ENCODE data around the gene GYPC. TPM values are rescaled to one million over a fixed set of nuclear protein-coding genes. Genes with fewer than 3 reads are reported as not detected.

The GYPC gene
- total RNA-seq, 1 experiment from 2014 or later, result 13.6 TPM

DNA sequence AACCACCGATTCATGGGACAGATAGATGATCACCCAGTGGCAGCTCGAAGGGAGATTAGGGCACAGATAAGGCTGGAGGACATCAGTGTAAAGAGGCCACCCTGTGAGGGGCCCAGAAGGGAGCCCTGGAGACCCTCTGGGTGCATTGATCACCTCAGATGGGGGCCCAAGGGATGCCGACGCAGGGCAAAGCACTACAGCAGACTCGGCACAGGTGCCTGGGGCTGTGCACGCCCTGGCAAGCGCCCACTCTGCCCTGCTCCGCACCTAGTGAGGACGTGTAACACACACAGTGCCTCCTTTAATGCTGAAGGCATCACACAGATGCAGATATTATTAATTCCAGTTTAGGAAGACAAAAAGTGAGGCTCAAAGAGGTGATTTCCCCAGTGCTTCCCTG lies 9.5 kb downstream of the GYPC start:
- peak overlapping the region in 2 of 3 experiments; percentile 45 to 93; a peak in 2 of 7 replicates for H3K27ac Mint-ChIP-seq
- H3K79me2 ChIP-seq (ENCODE audit: insufficient read depth, low read length), result no peaks in the 10 kb centered on the region

More for the DNA sequence above, 9.5 kb downstream of the GYPC start:
- Histone ChIP-seq H4K5ac (ENCODE audit: insufficient read length, low read depth, low read length) (no peak overlapping the region), H3K79me1 (ENCODE audit: insufficient read depth, low read depth, low read length, poor library complexity, severe bottlenecking) (no peaks in the 10 kb centered on the region), H2BK120ac (ENCODE audit: low read depth, low read length, poor library complexity, severe bottlenecking) (no peak overlapping the region), H3K4me1 (ENCODE audit: insufficient read depth, low read length) (no peaks in the 10 kb centered on the region), H3K9me3 (ENCODE audit: control insufficient read depth, low read depth, low read length) (no peaks in the 10 kb centered on the region), H3K56ac (ENCODE audit: insufficient read length, low read depth, low read length) (no peak overlapping the region), H3K23ac (ENCODE audit: insufficient read length, low read depth, low read length) (no peak overlapping the region), H2AK5ac (ENCODE audit: insufficient read length, low read length) (no peak overlapping the region), H3K18ac (ENCODE audit: insufficient read length, low read depth, low read length) (no peak overlapping the region), H2BK12ac (ENCODE audit: insufficient read length, low read depth, low read length) (no peak overlapping the region), H4K20me1 (ENCODE audit: control insufficient read depth, insufficient read depth, insufficient read length) (no peaks in the 10 kb centered on the region), H4K91ac (ENCODE audit: insufficient read length, low read depth, low read length) (no peak overlapping the region), H3K9ac (ENCODE audit: extremely low read depth, insufficient read length, low read length) (no peak overlapping the region), H3K4me2 (ENCODE audit: insufficient read depth, insufficient read length, low read length) (no peak overlapping the region), H3K27ac (ENCODE audit: insufficient read length, low read depth, low read length) (no peak overlapping the region), H2BK5ac (ENCODE audit: insufficient read length, low read length) (no peak overlapping the region), H3T11ph (ENCODE audit: low read length) (no peak overlapping the region), H3K4ac (ENCODE audit: low read depth, low read length) (no peak overlapping the region), H2AFZ (ENCODE audit: low read length) (no peak overlapping the region), H4K8ac (replicated peaks; ENCODE audit: insufficient read length, low read depth, low read length) (no peak overlapping the region), H3K14ac (ENCODE audit: insufficient read depth, low read length) (no peak overlapping the region), H2BK20ac (ENCODE audit: low read depth, low read length, poor library complexity, severe bottlenecking) (no peak overlapping the region), H2BK15ac (ENCODE audit: low read depth, low read length) (no peak overlapping the region), H3K27me3 (ENCODE audit: insufficient read depth, low read length) (no peaks in the 10 kb centered on the region), H3K23me2 (ENCODE audit: insufficient read length, low read depth, low read length, poor library complexity, severe bottlenecking) (no peaks in the 10 kb centered on the region)
- TF ChIP-seq, protein P1, sequence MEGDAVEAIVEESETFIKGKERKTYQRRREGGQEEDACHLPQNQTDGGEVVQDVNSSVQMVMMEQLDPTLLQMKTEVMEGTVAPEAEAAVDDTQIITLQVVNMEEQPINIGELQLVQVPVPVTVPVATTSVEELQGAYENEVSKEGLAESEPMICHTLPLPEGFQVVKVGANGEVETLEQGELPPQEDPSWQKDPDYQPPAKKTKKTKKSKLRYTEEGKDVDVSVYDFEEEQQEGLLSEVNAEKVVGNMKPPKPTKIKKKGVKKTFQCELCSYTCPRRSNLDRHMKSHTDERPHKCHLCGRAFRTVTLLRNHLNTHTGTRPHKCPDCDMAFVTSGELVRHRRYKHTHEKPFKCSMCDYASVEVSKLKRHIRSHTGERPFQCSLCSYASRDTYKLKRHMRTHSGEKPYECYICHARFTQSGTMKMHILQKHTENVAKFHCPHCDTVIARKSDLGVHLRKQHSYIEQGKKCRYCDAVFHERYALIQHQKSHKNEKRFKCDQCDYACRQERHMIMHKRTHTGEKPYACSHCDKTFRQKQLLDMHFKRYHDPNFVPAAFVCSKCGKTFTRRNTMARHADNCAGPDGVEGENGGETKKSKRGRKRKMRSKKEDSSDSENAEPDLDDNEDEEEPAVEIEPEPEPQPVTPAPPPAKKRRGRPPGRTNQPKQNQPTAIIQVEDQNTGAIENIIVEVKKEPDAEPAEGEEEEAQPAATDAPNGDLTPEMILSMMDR (conservative IDR thresholded peaks at IDR 0.05), result no peak
- Mint-ChIP-seq H3K4me1 (peaks cover 16 to 18% of the 10 kb centered on the region in 2 experiments), H3K36me3 (ENCODE audit: insufficient read depth in 1 of 3, low read depth in 3 of 3) (no peaks in the 10 kb centered on the region; a peak in 2 of 7 replicates), H3K27me3 (ENCODE audit: low read depth) (no peaks in the 10 kb centered on the region; the same call in 1 of the 2 replicates), H3K9me3 (no peaks in the 10 kb centered on the region), H3K4me3 (no peak overlapping the region)
- no CpG with 5 or more reads among the region's 9 CpGs for WGBS (ENCODE audit: extremely low coverage, insufficient read length, low lambda C conversion rate)
- no peak for DNase-seq
